Endothelial cell (in vitro differentiated cells): ENCODE data around the gene MYRIP. TPM values are rescaled to one million over a fixed set of nuclear protein-coding genes. Genes with fewer than 3 reads are reported as not detected.
A peak's percentile ranks its signal among the peaks of the same experiment; 100 is the strongest.

Source experiments
- DNase-seq: peaks from one replicate; pipeline ENCODE4 v3.0.0; 2021; ENCODE audit warnings: low spot score
- H3K27ac Mint-ChIP-seq: one replicate; pipeline ENCODE4 v1.8.0; 2021; ENCODE audit warnings: mixed read lengths, inconsistent platforms; ENCODE audit not compliant: unreplicated experiment
- H3K27me3 Mint-ChIP-seq: one replicate; pipeline ENCODE4 v1.8.0; 2021; ENCODE audit warnings: mild to moderate bottlenecking, moderate library complexity, mixed read lengths, inconsistent platforms; ENCODE audit not compliant: unreplicated experiment
- H3K36me3 Mint-ChIP-seq: one replicate; pipeline ENCODE4 v1.8.0; 2021; ENCODE audit warnings: mild to moderate bottlenecking, low read depth, mixed read lengths, inconsistent platforms; ENCODE audit not compliant: unreplicated experiment
- H3K4me1 Mint-ChIP-seq: one replicate; pipeline ENCODE4 v1.8.0; 2021; ENCODE audit warnings: mild to moderate bottlenecking, mixed read lengths, inconsistent platforms; ENCODE audit not compliant: unreplicated experiment
- H3K4me3 Mint-ChIP-seq: one replicate; pipeline ENCODE4 v1.8.0; 2021; ENCODE audit warnings: mild to moderate bottlenecking, mixed read lengths, inconsistent platforms; ENCODE audit not compliant: unreplicated experiment
- H3K9me3 Mint-ChIP-seq: one replicate; pipeline ENCODE4 v1.8.0; 2021; ENCODE audit warnings: mixed read lengths, inconsistent platforms; ENCODE audit not compliant: unreplicated experiment
- total RNA-seq: library from RNA; stranded (reverse); fragmentation: NEBNext Ultra II Directional; extraction: Animal tissue kit (Norgen Biotek cat#: 25700); gene quantifications from one replicate; pipeline ENCODE4 v1.2.1, GENCODE V29; 2021; ENCODE audit not compliant: unreplicated experiment
- TF ChIP-seq, protein P1 (sequence below): fragments of 200-600 bp; sonication (generic); IDR thresholded peaks from one replicate; pipeline ENCODE4 v1.5.0; 2021; ENCODE audit warnings: antibody characterized with exemption; ENCODE audit not compliant: unreplicated experiment

The MYRIP gene
- total RNA-seq, 1 donor from 2014 or later, result 0.49 TPM

DNA sequence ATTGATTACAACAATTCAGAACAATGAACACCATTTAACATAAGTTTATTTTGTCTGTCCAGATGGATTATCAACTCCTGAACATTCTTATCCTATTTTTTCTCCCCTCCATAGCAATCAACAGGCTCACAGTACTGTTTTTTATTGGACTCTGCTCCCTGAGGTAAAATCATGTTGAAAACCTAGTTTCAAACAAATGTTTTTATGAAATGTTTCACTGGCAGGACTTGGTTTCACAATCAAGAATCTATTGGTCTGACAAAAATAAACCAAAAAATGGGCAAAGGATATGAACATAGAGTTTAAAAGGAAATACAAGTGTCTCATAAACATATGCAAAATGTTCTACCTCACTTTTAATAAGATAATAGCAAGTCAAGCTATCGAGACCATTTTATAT is 2.6 kb upstream of the MYRIP start:
- TF ChIP-seq, protein P1, sequence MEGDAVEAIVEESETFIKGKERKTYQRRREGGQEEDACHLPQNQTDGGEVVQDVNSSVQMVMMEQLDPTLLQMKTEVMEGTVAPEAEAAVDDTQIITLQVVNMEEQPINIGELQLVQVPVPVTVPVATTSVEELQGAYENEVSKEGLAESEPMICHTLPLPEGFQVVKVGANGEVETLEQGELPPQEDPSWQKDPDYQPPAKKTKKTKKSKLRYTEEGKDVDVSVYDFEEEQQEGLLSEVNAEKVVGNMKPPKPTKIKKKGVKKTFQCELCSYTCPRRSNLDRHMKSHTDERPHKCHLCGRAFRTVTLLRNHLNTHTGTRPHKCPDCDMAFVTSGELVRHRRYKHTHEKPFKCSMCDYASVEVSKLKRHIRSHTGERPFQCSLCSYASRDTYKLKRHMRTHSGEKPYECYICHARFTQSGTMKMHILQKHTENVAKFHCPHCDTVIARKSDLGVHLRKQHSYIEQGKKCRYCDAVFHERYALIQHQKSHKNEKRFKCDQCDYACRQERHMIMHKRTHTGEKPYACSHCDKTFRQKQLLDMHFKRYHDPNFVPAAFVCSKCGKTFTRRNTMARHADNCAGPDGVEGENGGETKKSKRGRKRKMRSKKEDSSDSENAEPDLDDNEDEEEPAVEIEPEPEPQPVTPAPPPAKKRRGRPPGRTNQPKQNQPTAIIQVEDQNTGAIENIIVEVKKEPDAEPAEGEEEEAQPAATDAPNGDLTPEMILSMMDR, result no peak
- DNase-seq, result no peak
- Mint-ChIP-seq H3K4me1 (peaks cover 27% of the 10 kb centered on the region), H3K27ac (no peak overlapping the region), H3K27me3 (peaks cover 11% of the 10 kb centered on the region), H3K4me3 (no peak overlapping the region), H3K36me3 (peaks cover 6% of the 10 kb centered on the region), H3K9me3 (no peaks in the 10 kb centered on the region)

DNA sequence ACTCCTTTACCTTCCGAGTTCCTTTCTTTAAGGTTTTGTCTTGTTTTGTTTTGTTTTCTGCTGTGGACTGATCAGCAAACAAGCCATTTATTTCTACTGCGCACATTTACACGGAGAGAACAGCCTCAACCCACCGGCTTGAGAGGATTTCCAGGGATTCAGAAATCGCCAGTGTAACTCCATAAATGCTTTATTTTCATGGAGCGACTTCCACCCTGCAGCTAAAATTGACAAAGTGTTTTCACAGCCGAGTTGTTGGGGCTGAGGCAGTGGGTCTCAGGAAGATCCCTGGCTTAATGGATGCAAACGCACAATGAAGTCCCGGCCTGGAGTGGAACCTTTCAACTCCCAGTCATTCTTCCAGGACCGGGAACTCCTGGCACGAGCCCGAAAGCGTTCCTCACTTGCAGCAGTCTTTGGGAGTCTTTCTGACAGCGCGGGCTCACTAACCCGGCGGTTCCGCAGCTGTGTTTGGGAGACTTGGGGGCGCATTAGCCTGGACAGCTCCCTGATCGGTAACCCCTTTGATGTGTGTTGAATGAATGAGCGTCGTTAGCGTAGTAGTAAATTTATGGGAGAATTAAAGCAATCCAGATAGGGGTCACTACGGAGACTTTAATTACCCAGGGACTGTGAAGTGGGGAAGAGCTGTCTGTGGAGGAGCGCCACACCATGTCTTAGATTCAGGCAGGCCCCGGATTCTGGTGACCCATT is 785 bp upstream of the MYRIP start:
- TF ChIP-seq, protein P1, result no peak
- DNase-seq, result peak; percentile 45
- H3K27ac Mint-ChIP-seq, result no peak overlapping the region
- H3K4me1 Mint-ChIP-seq, result peaks cover 27% of the 10 kb centered on the region
- H3K4me3 Mint-ChIP-seq, result peak overlapping the region; percentile 91
- peaks cover 6% of the 10 kb centered on the region for H3K36me3 Mint-ChIP-seq
- peaks cover 11% of the 10 kb centered on the region for H3K27me3 Mint-ChIP-seq
- no peaks in the 10 kb centered on the region for H3K9me3 Mint-ChIP-seq

DNA sequence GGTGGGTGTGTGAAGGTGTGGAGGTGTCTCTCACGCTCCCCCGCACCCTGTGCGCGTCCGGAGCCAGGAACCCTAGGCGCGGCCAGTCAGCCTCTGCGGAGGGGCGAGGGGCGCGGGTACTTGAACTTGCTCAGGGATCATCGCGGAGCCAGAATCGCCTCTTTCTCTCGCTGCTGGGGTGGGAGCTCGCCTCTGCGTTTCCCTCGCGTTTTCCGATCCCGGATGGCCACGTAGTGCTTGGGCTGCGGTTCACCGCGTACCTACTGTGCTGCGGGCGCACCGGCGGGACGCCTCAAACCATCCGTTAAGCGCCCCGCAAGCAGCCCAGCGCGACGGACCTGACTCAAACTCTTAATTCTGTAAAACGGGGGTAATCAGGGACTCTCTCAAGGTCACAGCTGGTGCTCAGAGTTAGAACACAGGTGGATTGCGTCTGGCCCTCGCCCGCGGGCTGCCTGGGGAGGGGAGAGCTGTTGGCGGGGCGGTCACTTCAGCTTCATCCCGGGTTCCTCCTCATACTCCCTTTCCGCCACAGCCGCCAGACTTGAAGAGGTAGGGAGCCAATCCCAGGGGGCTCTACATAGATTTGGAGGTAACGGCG is 686 bp downstream of the MYRIP start:
- Mint-ChIP-seq H3K36me3 (peaks cover 6% of the 10 kb centered on the region), H3K27me3 (peaks cover 11% of the 10 kb centered on the region), H3K4me1 (peaks cover 27% of the 10 kb centered on the region), H3K9me3 (no peaks in the 10 kb centered on the region), H3K4me3 (peak overlapping the region; percentile 91), H3K27ac (no peak overlapping the region)
- TF ChIP-seq, protein P1, result no peak
- DNase-seq, result peak; percentile 14

DNA sequence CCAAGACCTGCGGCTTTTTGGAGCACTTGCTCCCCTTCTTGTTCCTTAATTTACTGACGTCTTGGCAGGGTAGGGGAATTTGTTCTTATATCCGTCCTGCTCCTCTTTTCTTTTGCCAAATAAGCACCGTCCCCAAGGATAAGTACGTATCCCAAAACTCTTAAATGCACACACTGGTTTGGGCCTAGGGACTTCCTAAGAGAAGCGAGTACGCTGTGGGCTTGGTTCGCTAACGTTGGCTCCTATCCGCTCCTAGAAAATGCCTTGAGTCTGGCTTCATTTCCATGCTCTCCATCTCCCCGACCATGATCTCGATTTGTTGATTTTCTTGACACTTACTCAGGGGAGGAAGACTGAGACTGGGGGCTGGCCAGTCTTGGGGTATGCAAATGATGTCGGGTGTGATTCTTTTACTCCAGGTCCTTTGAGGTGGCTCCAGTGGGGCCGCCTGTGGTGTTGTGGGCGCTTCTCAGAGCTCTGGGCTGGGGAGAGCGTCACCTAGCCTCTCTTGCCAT is 1.3 kb downstream of the MYRIP start:
- TF ChIP-seq, protein P1, result no peak
- peaks cover 27% of the 10 kb centered on the region for H3K4me1 Mint-ChIP-seq
- peaks cover 6% of the 10 kb centered on the region for H3K36me3 Mint-ChIP-seq
- peaks cover 11% of the 10 kb centered on the region for H3K27me3 Mint-ChIP-seq
- H3K9me3 Mint-ChIP-seq, result no peaks in the 10 kb centered on the region
- peak overlapping the region; percentile 91 for H3K4me3 Mint-ChIP-seq
- no peak for DNase-seq
- H3K27ac Mint-ChIP-seq, result no peak overlapping the region

DNA sequence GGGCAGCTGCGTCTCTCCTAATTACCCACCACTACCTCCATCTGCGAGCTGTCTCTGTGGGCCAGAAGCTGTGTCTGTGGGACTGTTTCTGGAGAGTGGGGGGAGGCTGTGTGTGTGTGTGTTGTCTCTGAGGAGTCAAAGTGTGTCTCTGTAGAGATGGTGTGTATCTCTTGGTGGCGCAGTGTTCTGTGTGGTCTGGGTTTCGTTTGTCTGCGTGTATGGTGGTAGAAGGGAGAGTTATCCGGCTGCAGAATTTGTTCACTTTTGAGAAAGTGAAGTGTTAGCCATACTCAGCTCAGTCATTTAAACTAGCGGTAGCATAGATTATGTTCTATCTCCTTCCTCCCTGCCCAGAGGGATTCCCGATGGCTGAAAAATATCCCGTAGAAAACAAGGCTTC is 2.2 kb downstream of the MYRIP start:
- Mint-ChIP-seq H3K4me3 (no peak overlapping the region), H3K9me3 (no peaks in the 10 kb centered on the region), H3K4me1 (peaks cover 24% of the 10 kb centered on the region), H3K27me3 (peaks cover 11% of the 10 kb centered on the region), H3K27ac (no peak overlapping the region), H3K36me3 (peaks cover 6% of the 10 kb centered on the region)
- TF ChIP-seq, protein P1, result no peak
- DNase-seq, result no peak
